RWPE1 (cell line): ENCODE results near the gene PRICKLE2.

ENCODE experiments used
- CTCF ChIA-PET: fragments of 350-600 bp; sonication (Branson Sonifier 250); formaldehyde crosslinking; extraction: SDS; loops from one replicate; lab custom pipeline; 2021; lab: Yijun Ruan, JAX
- POLR2A ChIA-PET: fragments of 400-600 bp; formaldehyde crosslinking; extraction: SDS; loops from one replicate; lab custom pipeline; 2020; ENCODE audit warnings: antibody characterized with exemption; ENCODE audit not compliant: low non-redundant PET; lab: Yijun Ruan, JAX
- DNase-seq: peaks from one replicate; pipeline ENCODE4 v3.0.0; 2012; ENCODE audit warnings: low spot score
- H3K27ac ChIP-seq: fragments of 450-650 bp; 2 replicates; pipeline ENCODE4 v1.5.1; 2017
- CTCF ChIP-seq: fragments of 450-650 bp; conservative IDR thresholded peaks from 2 replicates; pipeline ENCODE4 v1.5.1; 2017; ENCODE audit warnings: low read depth, mild to moderate bottlenecking

The PRICKLE2 gene

GRCh38 chr3:64270142-64270865 is 45.0 kb upstream of the PRICKLE2 start:
- ChIA-PET POLR2A (no interaction called here), CTCF (no interaction called here)
- H3K27ac ChIP-seq, result no peak overlapping the region
- TF ChIP-seq CTCF, result no peak
- DNase-seq, result no peak

- ChIA-PET CTCF (no interaction called here), POLR2A (no interaction called here)
- no peak for DNase-seq
- no peak for TF ChIP-seq CTCF
- no peak overlapping the region for H3K27ac ChIP-seq
Measured at GRCh38 chr3:64268926-64269325, 43.7 kb upstream of the PRICKLE2 start.

GRCh38 chr3:64267721-64268604 is 42.7 kb upstream of the PRICKLE2 start:
- ChIA-PET POLR2A (no interaction called here), CTCF (no interaction called here)
- peak; percentile 45 for DNase-seq

GRCh38 chr3:64266983-64267382 is 41.7 kb upstream of the PRICKLE2 start:
- DNase-seq, result no peak
- no peak for TF ChIP-seq CTCF
- peak overlapping the region; percentile 97 for H3K27ac ChIP-seq
- ChIA-PET POLR2A (no interaction called here), CTCF (no interaction called here)

More at GRCh38 chr3:64267721-64268604, 42.7 kb upstream of the PRICKLE2 start:
- peak overlapping the region; percentile 97 for H3K27ac ChIP-seq
- no peak for TF ChIP-seq CTCF

- no peak for TF ChIP-seq CTCF
- CTCF ChIA-PET, result interaction anchor here (0.6 kb wide), 1 partner anchor 30 kb away, joined by 3 read pairs; no protein-coding TSS in a partner anchor
- POLR2A ChIA-PET, result no interaction called here
- peak; percentile 47 for DNase-seq
- H3K27ac ChIP-seq, result peak overlapping the region; percentile 97
Measured at GRCh38 chr3:64266065-64266931, 41.0 kb upstream of the PRICKLE2 start.

- ChIA-PET CTCF (interaction anchor here (0.6 kb wide), 1 partner anchor 31 kb away, joined by 3 read pairs; no protein-coding TSS in a partner anchor), POLR2A (no interaction called here)
- peak overlapping the region; percentile 14; the same call in 1 of the 2 replicates for H3K27ac ChIP-seq
- TF ChIP-seq CTCF, result no peak
- no peak for DNase-seq
Measured at GRCh38 chr3:64265646-64266045, 40.4 kb upstream of the PRICKLE2 start.
